GM12878 (cell line): ENCODE measurements around the gene HAO2. TPM values are rescaled to one million over a fixed set of nuclear protein-coding genes. Genes with fewer than 3 reads are reported as not detected.

ENCODE experiments used
- ATAC-seq: fragments of 200-7000 bp; cut with Tn5 transposase; 3 replicates; pipeline ENCODE4 v1.9.1; 2020; ENCODE audit warnings: mild to moderate bottlenecking, moderate library complexity
- BruUV-seq: library from RNA; stranded (reverse); fragments of 400-500 nt; replicated peaks from 2 replicates; lab custom pipeline; 2021; lab: Mats Ljungman, UMichigan
- CTCF ChIA-PET: fragments of 300-600 bp; sonication (Branson Sonifier 250); formaldehyde crosslinking; extraction: SDS; loops from one replicate; lab custom pipeline; 2021; ENCODE audit warnings: inconsistent platforms; lab: Yijun Ruan, JAX
- POLR2A ChIA-PET: fragments of 350-600 bp; formaldehyde crosslinking; extraction: SDS; loops from one replicate; lab custom pipeline; 2021; ENCODE audit warnings: inconsistent platforms; lab: Charles Lee
- RAD21 ChIA-PET: fragments of 300-600 bp; sonication (Branson Sonifier 250); formaldehyde crosslinking; loops from one replicate; lab custom pipeline; 2023; ENCODE audit warnings: antibody characterized with exemption; ENCODE audit not compliant: unreplicated experiment; lab: Charles Lee
- SMC1A ChIA-PET: fragments of 300-600 bp; sonication (Branson Sonifier 250); formaldehyde crosslinking; loops from one replicate; lab custom pipeline; 2023; ENCODE audit not compliant: unreplicated experiment, uncharacterized antibody; lab: Charles Lee
- DNase-seq: peaks from one replicate; pipeline ENCODE4 v3.0.0-alpha.2; 2011; ENCODE audit warnings: low read depth, low spot score
- FAIRE-seq: peaks from 3 replicates; lab custom pipeline; 2011; peaks lifted over from hg19 to GRCh38; lab: Jason Lieb, UNC
- H2AFZ ChIP-seq: 2 replicates; pipeline ENCODE4 v1.6.0; 2011; ENCODE audit warnings: low read depth, low read length, control low read depth; ENCODE audit not compliant: control insufficient read depth
- H3K27ac ChIP-seq: 2 replicates; pipeline ENCODE4 v1.5.1; 2011; ENCODE audit warnings: control low read depth; ENCODE audit not compliant: control insufficient read depth, insufficient read depth
- H3K27me3 ChIP-seq, 2 experiments: replicated peaks in 1 of 2; 2 replicates each; pipeline versions ENCODE4 v1.6.0 to v1.6.1; 2011; ENCODE audit warnings: low read length in 1 of 2; ENCODE audit not compliant: control insufficient read depth in 2 of 2, insufficient read depth in 2 of 2
- H3K36me3 ChIP-seq, 2 experiments: 2 replicates each; pipeline ENCODE4 v1.5.1; 2011; ENCODE audit warnings: low read length in 1 of 2; ENCODE audit not compliant: control insufficient read depth in 2 of 2, insufficient read depth in 2 of 2
- H3K4me1 ChIP-seq: 2 replicates; pipeline ENCODE4 v1.6.1; 2011; ENCODE audit warnings: mild to moderate bottlenecking, low read length, moderate library complexity, mixed read lengths; ENCODE audit not compliant: control insufficient read depth, insufficient read depth
- H3K4me2 ChIP-seq: 2 replicates; pipeline ENCODE4 v1.6.0; 2011; ENCODE audit warnings: control low read depth; ENCODE audit not compliant: control insufficient read depth, insufficient read depth
- H3K4me3 ChIP-seq: fragments of 200-600 bp; sonication (generic); 2 replicates; pipeline ENCODE4 v1.5.1; 2016
- H3K79me2 ChIP-seq: 2 replicates; pipeline ENCODE4 v1.6.0; 2011; ENCODE audit warnings: low read length; ENCODE audit not compliant: control insufficient read depth, insufficient read depth
- H3K9ac ChIP-seq: 2 replicates; pipeline ENCODE4 v1.8.0; 2011; ENCODE audit warnings: low read length, control low read depth, mixed read lengths; ENCODE audit not compliant: control insufficient read depth, insufficient read depth
- H3K9me3 ChIP-seq: replicated peaks from 3 replicates; pipeline ENCODE4 v1.5.1; 2011; ENCODE audit warnings: mild to moderate bottlenecking, low read length; ENCODE audit not compliant: control insufficient read depth, insufficient read depth
- H4K20me1 ChIP-seq: 2 replicates; pipeline ENCODE4 v1.6.0; 2011; ENCODE audit not compliant: control insufficient read depth, insufficient read depth
- ASH2L ChIP-seq: fragments of 300-600, 200-600 bp; sonication (generic); IDR thresholded peaks from 2 replicates; pipeline ENCODE4 v1.6.1; 2017; ENCODE audit warnings: low read depth, mild to moderate bottlenecking, borderline replicate concordance
- CHD4 ChIP-seq: fragments of 200-600 bp; sonication (generic); IDR thresholded peaks from 2 replicates; pipeline ENCODE4 v1.6.1; 2016; ENCODE audit warnings: mild to moderate bottlenecking
- ETV6 ChIP-seq, 2 experiments: fragments of 450-650 bp in 1 of 2; IDR thresholded peaks in 1 of 2; conservative IDR thresholded peaks in 1 of 2; 2 replicates each; pipeline ENCODE4 v1.6.1; 2014; ENCODE audit warnings: antibody characterized with exemption in 1 of 2, borderline replicate concordance in 1 of 2, low read depth in 1 of 2, mild to moderate bottlenecking in 1 of 2, moderate library complexity in 1 of 2
- HCFC1 ChIP-seq: fragments of 150-350 bp; IDR thresholded peaks from 2 replicates; pipeline ENCODE4 v1.6.1; 2014; ENCODE audit warnings: low read length
- HDAC6 ChIP-seq: fragments of 200-600 bp; sonication (generic); IDR thresholded peaks from one replicate; pipeline ENCODE4 v1.8.0; 2017; ENCODE audit warnings: antibody characterized with exemption; ENCODE audit not compliant: unreplicated experiment
- LARP7 ChIP-seq: fragments of 450-650 bp; IDR thresholded peaks from 2 replicates; pipeline ENCODE4 v1.6.1; 2017; ENCODE audit warnings: mild to moderate bottlenecking
- MEF2A ChIP-seq: IDR thresholded peaks from 2 replicates; pipeline ENCODE4 v1.6.1; 2011; ENCODE audit warnings: low read depth, mild to moderate bottlenecking, low read length, moderate library complexity; ENCODE audit not compliant: insufficient read depth
- MTA3 ChIP-seq: IDR thresholded peaks from 2 replicates; pipeline ENCODE4 v1.6.1; 2012; ENCODE audit warnings: low read length, inconsistent platforms, borderline replicate concordance
- PKNOX1 ChIP-seq: fragments of 450-650 bp; IDR thresholded peaks from 2 replicates; pipeline ENCODE4 v1.6.1; 2016; ENCODE audit warnings: mild to moderate bottlenecking
- SKIL ChIP-seq: fragments of 450-650 bp; IDR thresholded peaks from 2 replicates; pipeline ENCODE4 v1.6.1; 2017; ENCODE audit warnings: mild to moderate bottlenecking, low read depth, inconsistent platforms; ENCODE audit not compliant: poor library complexity, severe bottlenecking
- SMARCA5 ChIP-seq: fragments of 450-650 bp; IDR thresholded peaks from 2 replicates; pipeline ENCODE4 v1.6.1; 2017; ENCODE audit warnings: mild to moderate bottlenecking
- SRF ChIP-seq, 2 experiments: IDR thresholded peaks; 2 replicates each; pipeline ENCODE4 v1.6.1; 2011; ENCODE audit warnings: low read depth in 2 of 2, low read length in 2 of 2, mild to moderate bottlenecking in 1 of 2, moderate library complexity in 1 of 2
- STAT1 ChIP-seq: fragments of 450-650 bp; conservative IDR thresholded peaks from 2 replicates; pipeline ENCODE4 v1.6.1; 2014; ENCODE audit warnings: antibody characterized with exemption, mild to moderate bottlenecking
- YBX1 ChIP-seq: fragments of 450-650 bp; IDR thresholded peaks from 2 replicates; pipeline ENCODE4 v1.6.1; 2016; ENCODE audit warnings: antibody characterized with exemption
- WGBS: methylation state at CpG from one replicate; pipeline ENCODE4 v1.1.6; 2016; ENCODE audit warnings: low lambda C conversion rate; ENCODE audit not compliant: insufficient replicate concordance, insufficient coverage; ENCODE audit errors: missing lambda C conversion rate; 5-methylcytosine and 5-hydroxymethylcytosine counted together
- in situ Hi-C: fragments of 300-500 bp; cut with MboI; formaldehyde crosslinking; loops from 9 replicates; pipeline ENCODE4 v1.14.3; 2018; ENCODE audit warnings: mixed read lengths
- intact Hi-C: fragments of 100-400 bp; cut with micrococcal nuclease; formaldehyde crosslinking; loops from one replicate; pipeline ENCODE4 v1.14.2; 2022; ENCODE audit not compliant: unreplicated experiment
- polyA plus RNA-seq, 11 experiments: library from polyadenylated mRNA; depleted of rRNA in 4 of 11; unstranded in 6 of 11; stranded (reverse) in 5 of 11; fragments of >200 nt; fragmentation: Nextera tagmentation in 4 of 11; fragmentation: Illumina TruSeq in 1 of 11; extraction: Ambion mirVana in 4 of 11; extraction: Trizol in 1 of 11; gene quantifications; 1 replicate in 1 of 11; 2 replicates in 10 of 11; pipeline versions ENCODE4 v1.2.1 to v1.2.3, GENCODE V29; 2011 to 2016; ENCODE audit warnings: inconsistent platforms in 2 of 11, missing spikeins in 2 of 11, low read depth in 1 of 11
- total RNA-seq, 4 experiments: library from RNA; depleted of rRNA in 3 of 4; stranded (reverse); fragments of >200 nt in 3 of 4; fragmentation: Illumina TruSeq in 1 of 4; extraction: Trizol in 1 of 4; gene quantifications; 2 replicates each; pipeline versions ENCODE4 v1.2.1 to v1.2.3, GENCODE V29; 2013 to 2021
- TF ChIP-seq, protein P1 (sequence below): IDR thresholded peaks from 2 replicates; pipeline ENCODE4 v1.6.1; 2011; ENCODE audit warnings: mild to moderate bottlenecking, low read depth, low read length, moderate library complexity; ENCODE audit not compliant: insufficient replicate concordance
- TF ChIP-seq, protein P2 (sequence below): IDR thresholded peaks from 2 replicates; pipeline ENCODE4 v1.6.1; 2012; ENCODE audit warnings: mild to moderate bottlenecking, low read depth, low read length

The HAO2 gene
- total and polyA plus RNA-seq, 10 of the 15 experiments (the other 5 are each of a cell fraction or from before 2014, with no cell fraction given), result not detected

DNA sequence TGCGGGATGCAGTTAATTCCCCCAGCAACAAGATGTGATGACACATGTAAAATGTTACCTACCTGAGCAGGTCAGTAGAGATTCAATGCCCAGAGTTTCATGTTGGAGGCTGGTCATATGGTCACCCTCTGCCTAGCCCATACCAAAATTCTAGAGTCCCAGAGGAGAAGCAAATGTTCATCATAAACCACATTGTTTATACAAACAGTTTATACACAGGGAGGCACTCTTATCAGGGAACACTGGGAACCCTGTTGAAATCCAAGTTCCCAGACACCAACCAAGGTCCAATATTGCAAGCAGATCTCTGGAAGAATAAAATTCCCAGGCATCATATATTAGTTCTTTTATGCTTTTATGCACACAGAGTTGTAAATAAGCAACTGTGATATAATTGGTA, 10.5 kb downstream of the HAO2 start (continued):
- no peak for TF ChIP-seq SKIL

DNA sequence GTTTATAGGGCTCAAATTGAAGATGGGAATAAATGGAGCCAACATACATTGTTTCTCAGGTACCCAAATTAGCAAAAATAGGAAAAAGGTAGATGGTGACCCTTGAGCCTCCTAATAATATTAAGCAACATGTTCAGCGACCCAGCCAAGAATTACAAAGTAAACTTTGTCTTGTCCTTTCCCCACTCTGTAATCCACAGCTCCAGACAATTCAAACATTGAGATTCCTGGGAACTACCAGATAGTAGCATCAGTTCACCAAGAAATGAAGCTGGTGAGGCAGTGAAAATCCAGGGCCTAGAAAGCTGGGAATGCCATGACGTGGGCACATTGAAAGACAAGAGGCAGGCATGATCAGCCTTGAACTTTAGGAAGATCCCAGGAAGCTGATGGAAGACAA, 11.7 kb downstream of the HAO2 start:
- in situ Hi-C loops (no loop called here), intact Hi-C loops (no loop called here)
- no peaks in the 10 kb centered on the region for H3K36me3 ChIP-seq
- no peaks in the 10 kb centered on the region; the same call in 2 of the 3 replicates for H3K9me3 ChIP-seq
- H4K20me1 ChIP-seq, result no peaks in the 10 kb centered on the region
- ATAC-seq (no peak), DNase-seq (no peak), FAIRE-seq (no peak)
- no peak overlapping the region for H2AFZ ChIP-seq
- no peak overlapping the region for H3K4me2 ChIP-seq
- CTCF ChIA-PET, result no interaction called here
- 0% methylated on average over 2 of the region's 2 CpGs for WGBS
- RAD21 ChIA-PET, result no interaction called here
- no peaks in the 10 kb centered on the region for H3K27me3 ChIP-seq
- SMC1A ChIA-PET, result interaction anchor here (0.6 to 1.3 kb wide), 2 partner anchors 10 to 1990 kb away, joined by 3 read pairs; no protein-coding TSS in a partner anchor
- H3K79me2 ChIP-seq, result no peaks in the 10 kb centered on the region
- no peak overlapping the region for H3K9ac ChIP-seq
- no peak overlapping the region for H3K27ac ChIP-seq
- H3K4me3 ChIP-seq, result no peak overlapping the region
- no TSS peak for BruUV-seq
- POLR2A ChIA-PET, result no interaction called here
- H3K4me1 ChIP-seq, result no peaks in the 10 kb centered on the region
- no peak for TF ChIP-seq ASH2L
- no peak for TF ChIP-seq STAT1
- TF ChIP-seq CHD4, result no peak
- no peak for TF ChIP-seq YBX1
- TF ChIP-seq, protein P1, sequence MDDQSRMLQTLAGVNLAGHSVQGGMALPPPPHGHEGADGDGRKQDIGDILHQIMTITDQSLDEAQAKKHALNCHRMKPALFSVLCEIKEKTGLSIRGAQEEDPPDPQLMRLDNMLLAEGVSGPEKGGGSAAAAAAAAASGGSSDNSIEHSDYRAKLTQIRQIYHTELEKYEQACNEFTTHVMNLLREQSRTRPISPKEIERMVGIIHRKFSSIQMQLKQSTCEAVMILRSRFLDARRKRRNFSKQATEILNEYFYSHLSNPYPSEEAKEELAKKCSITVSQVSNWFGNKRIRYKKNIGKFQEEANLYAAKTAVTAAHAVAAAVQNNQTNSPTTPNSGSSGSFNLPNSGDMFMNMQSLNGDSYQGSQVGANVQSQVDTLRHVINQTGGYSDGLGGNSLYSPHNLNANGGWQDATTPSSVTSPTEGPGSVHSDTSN, result no peak
- TF ChIP-seq SRF (IDR thresholded peaks at IDR 0.05; ENCODE audit: low read depth in 2 of 2, low read length in 2 of 2), result no peak
- no peak for TF ChIP-seq LARP7
- no peak for TF ChIP-seq HDAC6
- TF ChIP-seq PKNOX1, result no peak
- TF ChIP-seq, protein P2, sequence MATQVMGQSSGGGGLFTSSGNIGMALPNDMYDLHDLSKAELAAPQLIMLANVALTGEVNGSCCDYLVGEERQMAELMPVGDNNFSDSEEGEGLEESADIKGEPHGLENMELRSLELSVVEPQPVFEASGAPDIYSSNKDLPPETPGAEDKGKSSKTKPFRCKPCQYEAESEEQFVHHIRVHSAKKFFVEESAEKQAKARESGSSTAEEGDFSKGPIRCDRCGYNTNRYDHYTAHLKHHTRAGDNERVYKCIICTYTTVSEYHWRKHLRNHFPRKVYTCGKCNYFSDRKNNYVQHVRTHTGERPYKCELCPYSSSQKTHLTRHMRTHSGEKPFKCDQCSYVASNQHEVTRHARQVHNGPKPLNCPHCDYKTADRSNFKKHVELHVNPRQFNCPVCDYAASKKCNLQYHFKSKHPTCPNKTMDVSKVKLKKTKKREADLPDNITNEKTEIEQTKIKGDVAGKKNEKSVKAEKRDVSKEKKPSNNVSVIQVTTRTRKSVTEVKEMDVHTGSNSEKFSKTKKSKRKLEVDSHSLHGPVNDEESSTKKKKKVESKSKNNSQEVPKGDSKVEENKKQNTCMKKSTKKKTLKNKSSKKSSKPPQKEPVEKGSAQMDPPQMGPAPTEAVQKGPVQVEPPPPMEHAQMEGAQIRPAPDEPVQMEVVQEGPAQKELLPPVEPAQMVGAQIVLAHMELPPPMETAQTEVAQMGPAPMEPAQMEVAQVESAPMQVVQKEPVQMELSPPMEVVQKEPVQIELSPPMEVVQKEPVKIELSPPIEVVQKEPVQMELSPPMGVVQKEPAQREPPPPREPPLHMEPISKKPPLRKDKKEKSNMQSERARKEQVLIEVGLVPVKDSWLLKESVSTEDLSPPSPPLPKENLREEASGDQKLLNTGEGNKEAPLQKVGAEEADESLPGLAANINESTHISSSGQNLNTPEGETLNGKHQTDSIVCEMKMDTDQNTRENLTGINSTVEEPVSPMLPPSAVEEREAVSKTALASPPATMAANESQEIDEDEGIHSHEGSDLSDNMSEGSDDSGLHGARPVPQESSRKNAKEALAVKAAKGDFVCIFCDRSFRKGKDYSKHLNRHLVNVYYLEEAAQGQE, result no peak
- no peak for TF ChIP-seq SMARCA5
- TF ChIP-seq MEF2A, result no peak
- no peak for TF ChIP-seq HCFC1
- TF ChIP-seq ETV6 (conservative IDR thresholded peaks at IDR 0.05 in 1 of 2, IDR thresholded peaks at IDR 0.05 in 1 of 2; ENCODE audit: borderline replicate concordance in 1 of 2, low read depth in 1 of 2), result no peak
- no peak for TF ChIP-seq MTA3
